Measurements from ENCODE around the gene FGFR3. TPM values are rescaled to one million over a fixed set of nuclear protein-coding genes. Genes with fewer than 3 reads are reported as not detected.

FGFR3 gene
- total RNA-seq, 1 donor from 2014 or later = 4.7 TPM

DNA sequence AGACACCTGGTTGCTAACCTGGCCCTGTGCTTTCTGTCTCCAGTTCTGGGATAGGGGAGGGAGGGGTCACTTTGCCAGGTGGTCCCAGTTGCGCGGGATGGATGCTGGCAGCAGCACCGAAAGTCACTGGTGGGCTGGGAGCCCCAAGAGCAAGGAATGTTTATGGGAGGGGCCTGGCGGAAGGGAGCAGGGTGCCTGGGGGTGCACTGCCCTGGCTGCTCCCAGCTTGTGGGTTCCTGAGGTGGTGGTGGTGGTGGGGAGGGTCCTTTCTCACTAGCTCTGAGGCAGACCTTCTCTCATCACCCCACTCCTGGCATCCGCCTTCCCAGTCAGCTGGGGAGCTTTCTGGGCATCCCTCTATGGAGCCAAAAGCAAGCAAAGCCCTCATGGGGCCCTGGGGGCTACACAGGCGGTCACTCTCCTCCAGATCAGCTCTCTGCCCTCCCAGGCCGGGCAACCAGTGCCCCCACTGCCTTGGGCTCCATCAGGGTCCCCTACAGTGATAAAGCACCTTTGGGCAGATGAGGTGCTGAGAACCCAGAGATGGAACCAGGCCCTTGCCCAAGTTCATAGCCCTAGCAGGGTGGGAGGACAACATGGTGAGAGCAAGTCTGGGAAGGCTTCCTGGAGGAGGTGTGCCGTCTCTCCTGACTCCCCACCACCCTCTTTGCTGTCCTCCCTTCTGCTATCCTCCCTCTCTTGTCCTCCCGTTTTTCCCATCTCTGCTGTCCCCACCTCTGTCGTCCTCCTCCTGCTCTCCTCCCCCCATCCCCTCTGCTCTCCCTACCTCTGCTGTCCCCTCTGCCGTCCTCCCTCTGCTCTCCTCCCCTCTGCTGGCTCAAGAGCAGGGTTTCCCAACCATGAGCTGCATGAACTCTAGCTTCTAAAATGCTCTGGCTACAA is 16.0 kb downstream of the FGFR3 start:
- no peak for DNase-seq (ENCODE audit: low spot score)
- intact Hi-C loops (cut with DNase I) = no loop called here

GRCh38 chr4:1809754-1810502 is 16.8 kb downstream of the FGFR3 start:
- intact Hi-C loops (cut with DNase I) = loop anchor here (1.0 kb wide), 1 partner anchor 62 kb away; no protein-coding TSS in a partner anchor
- no peak for DNase-seq (ENCODE audit: low spot score)

GRCh38 chr4:1810765-1811164 is 17.7 kb downstream of the FGFR3 start:
- intact Hi-C loops (cut with DNase I) = loop anchor here (1.0 kb wide), 1 partner anchor 62 kb away; no protein-coding TSS in a partner anchor
- DNase-seq (ENCODE audit: low spot score) = no peak

- intact Hi-C loops (cut with DNase I) = no loop called here
- no peak for DNase-seq (ENCODE audit: low spot score)
Measured at GRCh38 chr4:1812720-1813119, 19.6 kb downstream of the FGFR3 start.

- DNase-seq (ENCODE audit: low spot score) = no peak
Measured at GRCh38 chr4:1813231-1813630, 20.1 kb downstream of the FGFR3 start.

DNA sequence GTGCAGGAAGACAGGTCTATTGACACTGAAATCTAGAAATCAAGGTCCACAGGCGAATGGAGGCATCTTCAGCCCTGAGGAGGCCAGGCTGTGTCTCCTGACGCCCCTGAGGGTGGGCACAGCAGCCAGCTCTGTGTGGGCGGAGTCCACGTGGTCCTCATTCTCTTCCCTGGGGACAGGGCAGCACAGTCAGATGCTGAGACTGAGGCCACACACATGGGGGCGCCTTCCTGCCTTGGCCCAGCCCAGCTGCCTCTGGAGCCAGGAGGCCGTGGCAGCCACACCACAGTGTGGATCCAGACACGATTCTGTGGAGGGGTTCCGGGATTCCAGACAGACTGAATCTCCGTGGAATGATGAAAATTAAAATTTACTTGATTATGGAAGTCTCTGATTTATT is 20.8 kb downstream of the FGFR3 start:
- intact Hi-C loops (cut with DNase I) = no loop called here
- DNase-seq (ENCODE audit: low spot score) = no peak

More at GRCh38 chr4:1813231-1813630, 20.1 kb downstream of the FGFR3 start:
- intact Hi-C loops (cut with DNase I) = no loop called here

GRCh38 chr4:1814453-1814852 is 21.4 kb downstream of the FGFR3 start:
- DNase-seq (ENCODE audit: low spot score) = no peak

DNA sequence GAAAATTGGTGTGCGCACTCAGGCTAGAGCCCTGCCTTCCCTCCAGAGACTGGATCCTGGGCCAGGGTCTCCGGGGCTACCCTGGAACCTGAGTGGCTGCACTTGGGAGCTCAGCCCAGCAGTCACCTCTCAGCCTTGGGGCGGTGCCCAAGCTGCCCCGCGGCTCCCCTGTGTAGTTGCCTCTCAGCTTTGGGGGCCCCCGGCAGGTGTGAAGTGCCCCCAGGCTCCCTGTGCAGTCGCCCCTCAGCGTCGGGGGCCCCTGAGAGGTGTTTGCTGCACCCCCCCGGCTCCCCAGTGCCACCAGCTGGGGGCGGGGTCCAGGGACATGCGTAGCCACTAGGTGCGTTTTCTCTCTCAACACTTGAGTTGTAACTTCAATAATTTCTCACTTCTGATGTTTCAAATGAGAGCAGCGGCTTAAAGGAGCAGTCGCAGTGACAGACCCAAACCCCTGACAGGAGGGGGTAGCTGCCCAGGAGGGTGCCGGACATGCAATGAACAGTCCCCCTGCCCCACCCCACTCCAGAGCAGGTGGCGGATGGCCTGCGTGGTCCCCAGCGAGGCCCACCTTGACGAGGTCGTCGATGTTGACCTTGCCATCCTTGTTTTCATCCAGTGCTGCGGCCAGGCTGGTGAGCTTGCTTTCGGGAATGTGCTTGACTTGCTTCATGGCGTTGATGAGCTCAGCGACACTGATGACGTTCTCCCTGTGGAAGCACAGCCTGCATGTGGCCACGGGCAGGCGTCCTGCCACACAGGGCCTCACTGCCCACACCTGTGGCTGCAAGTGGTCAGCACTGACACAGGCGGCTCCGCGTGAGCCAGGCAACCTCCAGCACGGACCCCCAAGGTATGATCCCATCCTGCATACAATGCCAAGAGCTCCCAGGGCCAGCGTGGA is 22.3 kb downstream of the FGFR3 start:
- DNase-seq (ENCODE audit: low spot score) = no peak
- intact Hi-C loops (cut with DNase I) = no loop called here

More at GRCh38 chr4:1814453-1814852, 21.4 kb downstream of the FGFR3 start:
- intact Hi-C loops (cut with DNase I) = no loop called here

- intact Hi-C loops (cut with DNase I) = no loop called here
- no peak for DNase-seq (ENCODE audit: low spot score)
Measured at GRCh38 chr4:1815997-1816860, 23.1 kb downstream of the FGFR3 start.

GRCh38 chr4:1819284-1819683 is 26.2 kb downstream of the FGFR3 start:
- intact Hi-C loops (cut with DNase I) = no loop called here
- no peak for DNase-seq (ENCODE audit: low spot score)

GRCh38 chr4:1819816-1820215 is 26.7 kb downstream of the FGFR3 start:
- intact Hi-C loops (cut with DNase I) = no loop called here

DNA sequence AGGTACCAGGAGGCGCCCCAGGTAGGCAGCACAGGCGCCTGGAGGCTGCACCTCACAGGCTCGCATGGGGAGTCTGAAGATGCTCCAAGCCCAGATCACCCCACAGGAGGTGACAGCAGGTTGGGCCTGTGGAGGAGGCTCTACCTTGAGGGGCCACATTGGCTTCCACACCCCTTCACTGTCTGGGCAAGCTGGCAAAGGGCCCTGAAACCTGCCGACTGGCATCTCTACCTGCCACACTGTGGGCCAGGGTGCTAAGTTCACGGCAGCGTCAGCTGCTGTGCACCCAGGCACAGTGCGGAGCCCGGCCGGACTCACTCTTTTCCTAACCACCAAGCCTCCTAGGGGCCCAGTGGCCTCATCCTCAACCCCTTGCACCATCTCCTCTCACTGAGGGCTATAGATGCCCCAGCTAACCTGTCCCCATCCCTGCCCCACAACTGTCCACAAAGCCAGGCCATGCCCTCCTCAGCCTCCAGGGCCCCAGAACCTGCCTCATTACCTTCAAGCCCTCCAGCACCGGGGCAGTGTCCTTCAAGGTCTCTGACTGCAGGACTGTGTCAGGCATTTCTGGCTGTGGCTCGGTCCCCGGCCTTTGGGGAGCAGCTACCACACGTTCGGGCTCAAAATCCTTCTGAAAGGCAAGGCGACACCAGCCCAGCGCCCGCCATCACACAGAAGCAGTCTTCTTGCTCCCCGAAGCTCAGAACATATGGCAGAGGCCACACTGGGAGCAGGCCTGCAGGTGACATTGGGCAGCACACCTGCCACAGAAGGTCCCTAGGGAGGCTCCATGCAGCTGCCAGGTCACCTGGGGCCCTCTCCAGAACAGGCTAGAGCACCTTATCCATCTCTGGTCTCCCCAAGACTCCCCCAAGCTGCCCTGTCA is 28.8 kb downstream of the FGFR3 start:
- intact Hi-C loops (cut with DNase I) = no loop called here

More at GRCh38 chr4:1819816-1820215, 26.7 kb downstream of the FGFR3 start:
- no peak for DNase-seq (ENCODE audit: low spot score)

GRCh38 chr4:1822568-1823544 is 29.8 kb downstream of the FGFR3 start:
- intact Hi-C loops (cut with DNase I) = no loop called here
- DNase-seq (ENCODE audit: low spot score) = no peak

More for the DNA sequence above, 28.8 kb downstream of the FGFR3 start:
- no peak for DNase-seq (ENCODE audit: low spot score)

GRCh38 chr4:1823545-1823932 is 30.4 kb downstream of the FGFR3 start:
- intact Hi-C loops (cut with DNase I) = no loop called here
- no peak for DNase-seq (ENCODE audit: low spot score)

- intact Hi-C loops (cut with DNase I) = no loop called here
- DNase-seq (ENCODE audit: low spot score) = no peak
Measured at GRCh38 chr4:1824746-1825145, 31.7 kb downstream of the FGFR3 start.

DNA sequence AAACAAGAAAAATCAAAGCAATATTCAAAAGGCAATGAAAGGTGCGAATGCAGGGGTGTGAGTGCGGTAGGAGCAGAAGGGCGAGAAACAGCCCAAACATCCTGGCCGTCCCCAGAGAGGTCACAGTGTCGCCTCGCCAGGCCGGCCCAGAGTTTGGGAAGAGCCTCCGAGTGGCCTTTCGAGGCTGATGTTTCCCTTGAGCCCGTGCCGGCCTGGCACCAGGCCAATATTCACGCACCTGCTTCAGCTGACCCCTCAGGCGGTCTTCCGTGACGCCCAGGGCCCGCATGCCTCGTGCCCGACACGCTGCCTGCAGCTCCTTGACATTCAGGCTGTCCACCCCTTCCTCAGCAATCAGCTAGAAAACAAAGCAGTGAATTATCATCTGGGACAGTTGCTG is 32.2 kb downstream of the FGFR3 start:
- intact Hi-C loops (cut with DNase I) = no loop called here
- DNase-seq (ENCODE audit: low spot score) = no peak

Data from cardiac septum (tissue), 1 donor.